Naive thymus-derived CD4-positive, alpha-beta T cell (primary cell): ENCODE results near the gene KRTAP10-3. TPM values are rescaled to one million over a fixed set of nuclear protein-coding genes. Genes with fewer than 3 reads are reported as not detected.
"Not testable (repeated sequence)": the region's sequence is repeated elsewhere in the genome, so short reads cannot be mapped to it uniquely, and the experiment has no call there.

Experiments
- ATAC-seq: fragments of 150-1000 bp; cut with Tn5 transposase; 2 replicates; pipeline ENCODE4 v1.10.0; 2021; ENCODE audit warnings: mild to moderate bottlenecking, moderate library complexity
- CTCF ChIA-PET: fragments of 350-600 bp; sonication (Branson Sonifier 250); formaldehyde crosslinking; loops from one replicate; lab custom pipeline; 2021; ENCODE audit warnings: antibody characterized with exemption; lab: Charles Lee
- POLR2A ChIA-PET: fragments of 350-600 bp; sonication (Branson Sonifier 250); formaldehyde crosslinking; loops from one replicate; lab custom pipeline; 2021; ENCODE audit warnings: antibody characterized with exemption, inconsistent platforms; lab: Charles Lee
- DNase-seq, 9 donors: peaks; one replicate each; pipeline versions ENCODE4 v3.0.0 to v3.0.0-alpha.2; 2020 to 2022; ENCODE audit warnings: mixed read lengths in 1 of 9
- H3K27ac ChIP-seq: one replicate; pipeline ENCODE4 v1.7.0; 2013; ENCODE audit warnings: mild to moderate bottlenecking, low read depth, low read length, moderate library complexity
- H3K27me3 ChIP-seq, 2 donors: one replicate each; pipeline ENCODE4 v1.7.0; 2013; ENCODE audit warnings: low read length in 2 of 2, mild to moderate bottlenecking in 2 of 2, moderate library complexity in 2 of 2; ENCODE audit not compliant: control insufficient read depth in 2 of 2, insufficient read depth in 2 of 2
- H3K36me3 ChIP-seq, 3 experiments: 1 replicate in 2 of 3; 2 replicates in 1 of 3; pipeline ENCODE4 v1.7.0; 2013; ENCODE audit warnings: low read length in 3 of 3, mild to moderate bottlenecking in 3 of 3, moderate library complexity in 1 of 3; ENCODE audit not compliant: insufficient read depth in 3 of 3, control insufficient read depth in 2 of 3
- H3K4me1 ChIP-seq, 2 donors: one replicate each; pipeline ENCODE4 v1.7.0; 2013; ENCODE audit warnings: low read length in 2 of 2, mild to moderate bottlenecking in 2 of 2, moderate library complexity in 1 of 2; ENCODE audit not compliant: control insufficient read depth in 2 of 2, insufficient read depth in 2 of 2
- H3K4me3 ChIP-seq: 2 replicates; pipeline ENCODE4 v1.7.0; 2013; ENCODE audit warnings: mild to moderate bottlenecking, low read length
- H3K9me3 ChIP-seq, 3 experiments: 1 replicate in 2 of 3; 2 replicates in 1 of 3; pipeline ENCODE4 v1.7.0; 2013; ENCODE audit warnings: low read length in 3 of 3; ENCODE audit not compliant: control insufficient read depth in 2 of 3
- H3K27ac Mint-ChIP-seq, 9 donors: one replicate each; pipeline ENCODE4 v1.8.0; 2020 to 2022; ENCODE audit warnings: mixed read lengths in 9 of 9, mild to moderate bottlenecking in 8 of 9, moderate library complexity in 5 of 9, inconsistent platforms in 2 of 9
- H3K27me3 Mint-ChIP-seq, 5 donors: one replicate each; pipeline ENCODE4 v1.8.0; 2021 to 2022; ENCODE audit warnings: mixed read lengths in 5 of 5, mild to moderate bottlenecking in 1 of 5
- H3K36me3 Mint-ChIP-seq, 5 donors: one replicate each; pipeline ENCODE4 v1.8.0; 2020 to 2022; ENCODE audit warnings: mixed read lengths in 5 of 5, mild to moderate bottlenecking in 3 of 5, inconsistent platforms in 1 of 5
- H3K4me1 Mint-ChIP-seq, 7 donors: one replicate each; pipeline ENCODE4 v1.8.0; 2020 to 2022; ENCODE audit warnings: mixed read lengths in 7 of 7, mild to moderate bottlenecking in 3 of 7, inconsistent platforms in 1 of 7
- H3K4me3 Mint-ChIP-seq, 10 donors: one replicate each; pipeline ENCODE4 v1.8.0; 2020 to 2022; ENCODE audit warnings: mild to moderate bottlenecking in 10 of 10, mixed read lengths in 10 of 10, moderate library complexity in 6 of 10, inconsistent platforms in 2 of 10
- H3K9me3 Mint-ChIP-seq, 11 donors: one replicate each; pipeline ENCODE4 v1.8.0; 2020 to 2022; ENCODE audit warnings: mixed read lengths in 11 of 11, mild to moderate bottlenecking in 4 of 11, inconsistent platforms in 1 of 11, moderate library complexity in 1 of 11
- intact Hi-C, 2 donors: fragments of 100-400 bp; cut with micrococcal nuclease; formaldehyde crosslinking; loops; one replicate each; pipeline ENCODE4 v1.15.1; 2023
- polyA plus RNA-seq, 2 donors: library from polyadenylated mRNA; unstranded; fragments of 300-500 nt; fragmentation: Illumina TruSeq; gene quantifications; one replicate each; pipeline ENCODE4 v1.2.3, GENCODE V29; 2021
- total RNA-seq, 6 experiments: library from RNA in 5 of 6; stranded (reverse) in 5 of 6; gene quantifications; 1 replicate in 5 of 6; 2 replicates in 1 of 6; pipeline ENCODE4 v1.2.3 and lab custom pipeline; 2021 to 2026

Gene KRTAP10-3
- total and polyA plus RNA-seq, 7 experiments from 2014 or later, result not detected

GRCh38 chr21:44582055-44582454 lies 23.5 kb upstream of the KRTAP10-3 start:
- Mint-ChIP-seq H3K9me3 (peaks cover 3 to 47% (median 20%) of the 10 kb centered on the region in 11 donors), H3K36me3 (peaks cover 4 to 16% (median 9%) of the 10 kb centered on the region in 5 donors), H3K27me3 (peaks cover 0 to 27% (median 19%) of the 10 kb centered on the region in 5 donors), H3K4me3 (no peak overlapping the region), H3K4me1 (peaks cover 14 to 43% (median 34%) of the 10 kb centered on the region in 7 donors), H3K27ac (peak overlapping the region in 1 of 9 donors; percentile 15)
- Histone ChIP-seq H3K4me3 (no peak overlapping the region), H3K4me1 (peaks cover 0 to 8% of the 10 kb centered on the region in 2 donors), H3K9me3 (peaks cover 0 to 3% (median 0%) of the 10 kb centered on the region in 3 experiments), H3K27ac (no peak overlapping the region), H3K27me3 (no peaks in the 10 kb centered on the region), H3K36me3 (no peaks in the 10 kb centered on the region)
- CTCF ChIA-PET, result no interaction called here
- intact Hi-C loops, result loop anchor here in 1 of 2 donors (5.0 to 10.0 kb wide), 3 partner anchors 35 to 130 kb away; partner anchors contain the start of genes KRTAP12-3, KRTAP12-4 and TSPEAR
- no peak for DNase-seq
- POLR2A ChIA-PET, result no interaction called here
- no peak for ATAC-seq

- Mint-ChIP-seq H3K4me3 (peak overlapping the region in 7 of 10 donors; percentile 4 to 62 (median 51)), H3K9me3 (peaks cover 3 to 48% (median 25%) of the 10 kb centered on the region in 11 donors), H3K4me1 (peaks cover 14 to 43% (median 34%) of the 10 kb centered on the region in 7 donors), H3K36me3 (peaks cover 4 to 16% (median 9%) of the 10 kb centered on the region in 5 donors), H3K27ac (peak overlapping the region in 4 of 9 donors; percentile 39 to 71 (median 62)), H3K27me3 (peaks cover 0 to 18% (median 10%) of the 10 kb centered on the region in 5 donors)
- DNase-seq, result no peak
- Histone ChIP-seq H3K27ac (no peak overlapping the region), H3K4me3 (no peak overlapping the region), H3K36me3 (no peaks in the 10 kb centered on the region), H3K4me1 (peaks cover 0 to 8% of the 10 kb centered on the region in 2 donors), H3K9me3 (peaks cover 0 to 3% (median 0%) of the 10 kb centered on the region in 3 experiments), H3K27me3 (no peaks in the 10 kb centered on the region)
- intact Hi-C loops, result loop anchor here in 1 of 2 donors (5.0 to 10.0 kb wide), 3 partner anchors 36 to 131 kb away; partner anchors contain the start of genes KRTAP12-3, KRTAP12-4 and TSPEAR
- ChIA-PET POLR2A (interaction anchor here (0.6 kb wide), 1 partner anchor 18 kb away, joined by 3 read pairs; no protein-coding TSS in a partner anchor), CTCF (interaction anchor here (1.4 kb wide), 1 partner anchor 71 kb away, joined by 5 read pairs; no protein-coding TSS in a partner anchor)
- ATAC-seq, result no peak
These were observed 22.6 kb upstream of the KRTAP10-3 start for GRCh38 chr21:44581158-44581557.

- peak within 1 kb of the TSS in 6 of 9 donors; percentile 21 to 78 (median 62) for H3K27ac Mint-ChIP-seq
- CTCF ChIA-PET, result interaction anchor here (1.4 kb wide), 1 partner anchor 70 kb away, joined by 5 read pairs; no protein-coding TSS in a partner anchor
- peaks cover 4 to 12% (median 9%) of the 10 kb centered on the region in 5 donors for H3K36me3 Mint-ChIP-seq
- POLR2A ChIA-PET, result interaction anchor here (1.2 kb wide), 1 partner anchor 33 kb away, joined by 3 read pairs; no protein-coding TSS in a partner anchor
- not testable (repeated sequence) for H3K9me3 ChIP-seq, H3K4me3 ChIP-seq, H3K27ac ChIP-seq, H3K27me3 ChIP-seq, H3K36me3 ChIP-seq, ATAC-seq, DNase-seq, H3K4me1 ChIP-seq
- H3K9me3 Mint-ChIP-seq, result peaks cover 3 to 56% (median 26%) of the 10 kb centered on the region in 11 donors
- H3K4me1 Mint-ChIP-seq, result peaks cover 16 to 43% (median 39%) of the 10 kb centered on the region in 7 donors
- peaks cover 0 to 12% (median 9%) of the 10 kb centered on the region in 5 donors for H3K27me3 Mint-ChIP-seq
- H3K4me3 Mint-ChIP-seq, result peak within 1 kb of the TSS in 9 of 10 donors; percentile 9 to 62 (median 51)
- intact Hi-C loops, result loop anchor here in 1 of 2 donors (5.0 to 10.0 kb wide), 3 partner anchors 37 to 132 kb away; partner anchors contain the start of genes KRTAP12-3, KRTAP12-4 and TSPEAR
These were observed 21.7 kb upstream of the KRTAP10-3 start, which contains the start of gene KRTAP10-5 for GRCh38 chr21:44580231-44580821. KRTAP10-5 (minus strand) TSS chr21:44580604; CDS start chr21:44580578, 26 bp downstream.

GRCh38 chr21:44579833-44580144 lies 21.2 kb upstream of the KRTAP10-3 start:
- intact Hi-C loops, result loop anchor here in 1 of 2 donors (5.0 to 10.0 kb wide), 3 partner anchors 38 to 133 kb away; partner anchors contain the start of genes KRTAP12-3, KRTAP12-4 and TSPEAR
- Histone ChIP-seq H3K36me3 (no peaks in the 10 kb centered on the region), H3K4me3 (no peak overlapping the region), H3K9me3 (peaks cover 0 to 3% (median 0%) of the 10 kb centered on the region in 3 experiments), H3K4me1 (peaks cover 0 to 8% of the 10 kb centered on the region in 2 donors), H3K27me3 (no peaks in the 10 kb centered on the region), H3K27ac (no peak overlapping the region)
- no peak for ATAC-seq
- no peak for DNase-seq
- ChIA-PET POLR2A (interaction anchor here (0.7 to 1.2 kb wide), 2 partner anchors 16 to 33 kb away, joined by 3 read pairs; no protein-coding TSS in a partner anchor), CTCF (interaction anchor here (1.4 kb wide), 1 partner anchor 69 kb away, joined by 5 read pairs; no protein-coding TSS in a partner anchor)
- H3K4me1 Mint-ChIP-seq, result peaks cover 16 to 45% (median 40%) of the 10 kb centered on the region in 7 donors
- H3K4me3 Mint-ChIP-seq, result peak overlapping the region in 5 of 10 donors; percentile 16 to 62 (median 49)
- peaks cover 3 to 56% (median 26%) of the 10 kb centered on the region in 11 donors for H3K9me3 Mint-ChIP-seq
- H3K27ac Mint-ChIP-seq, result peak overlapping the region in 1 of 9 donors; percentile 78
- peaks cover 0 to 11% (median 8%) of the 10 kb centered on the region in 5 donors for H3K27me3 Mint-ChIP-seq
- H3K36me3 Mint-ChIP-seq, result peaks cover 4 to 12% (median 9%) of the 10 kb centered on the region in 5 donors

- Histone ChIP-seq H3K4me3 (no peak overlapping the region), H3K36me3 (no peaks in the 10 kb centered on the region), H3K27ac (no peak overlapping the region), H3K27me3 (no peaks in the 10 kb centered on the region), H3K4me1 (peaks cover 0 to 8% of the 10 kb centered on the region in 2 donors), H3K9me3 (peaks cover 0 to 3% (median 0%) of the 10 kb centered on the region in 3 experiments)
- no peak for DNase-seq
- intact Hi-C loops, result no loop called here
- ChIA-PET POLR2A (interaction anchor here (0.7 to 1.2 kb wide), 2 partner anchors 16 to 32 kb away, joined by 3 read pairs; no protein-coding TSS in a partner anchor), CTCF (no interaction called here)
- ATAC-seq, result no peak
- peak overlapping the region in 3 of 9 donors; percentile 8 to 59 (median 41) for H3K27ac Mint-ChIP-seq
- peaks cover 0 to 10% (median 8%) of the 10 kb centered on the region in 5 donors for H3K27me3 Mint-ChIP-seq
- H3K4me3 Mint-ChIP-seq, result peak overlapping the region in 2 of 10 donors; percentile 50 to 55
- peaks cover 13 to 46% (median 36%) of the 10 kb centered on the region in 7 donors for H3K4me1 Mint-ChIP-seq
- peaks cover 3 to 56% (median 26%) of the 10 kb centered on the region in 11 donors for H3K9me3 Mint-ChIP-seq
- peaks cover 4 to 12% (median 9%) of the 10 kb centered on the region in 5 donors for H3K36me3 Mint-ChIP-seq
These were observed 20.6 kb upstream of the KRTAP10-3 start for GRCh38 chr21:44579056-44579832.
